ENCODE results near the gene ELAVL2. TPM values are rescaled to one million over a fixed set of nuclear protein-coding genes. Genes with fewer than 3 reads are reported as not detected.

Gene ELAVL2
- polyA plus RNA-seq, 1 donor from 2014 or later = 106 TPM

GRCh38 chr9:23648651-23649050, 177.4 kb downstream of the ELAVL2 start:
- Histone ChIP-seq H3K9me3 (ENCODE audit: low read length) (no peaks in the 10 kb centered on the region), H3K36me3 (ENCODE audit: insufficient read depth, low read length) (peaks cover 16% of the 10 kb centered on the region), H4K20me1 (ENCODE audit: insufficient read depth) (no peaks in the 10 kb centered on the region), H3K27ac (ENCODE audit: low read length) (no peak overlapping the region), H2AFZ (ENCODE audit: low read depth, low read length) (no peak overlapping the region), H3K9ac (ENCODE audit: low read length) (no peak overlapping the region), H3K4me2 (ENCODE audit: low read length) (no peak overlapping the region), H3K27me3 (ENCODE audit: insufficient read depth, low read depth, low read length) (no peaks in the 10 kb centered on the region), H3K79me2 (replicated peaks; ENCODE audit: insufficient read depth, low read length) (no peaks in the 10 kb centered on the region), H3K4me3 (ENCODE audit: low read length) (no peak overlapping the region), H3F3A (ENCODE audit: insufficient read depth, low read length, poor library complexity, severe bottlenecking) (no peaks in the 10 kb centered on the region), H3K9me2 (ENCODE audit: insufficient read depth, low read length) (no peaks in the 10 kb centered on the region)
- no peak for TF ChIP-seq TAF1 (IDR thresholded peaks at IDR 0.05; ENCODE audit: low read depth)
- no peak for TF ChIP-seq EZH2 (IDR thresholded peaks at IDR 0.05; ENCODE audit: borderline replicate concordance, insufficient read depth, low read length, poor library complexity, severe bottlenecking)
- TF ChIP-seq EP300 (conservative IDR thresholded peaks at IDR 0.05; ENCODE audit: poor library complexity, severe bottlenecking) = no peak
- TF ChIP-seq POLR2AphosphoS5 (IDR thresholded peaks at IDR 0.05) = no peak
- TF ChIP-seq REST (IDR thresholded peaks at IDR 0.05; ENCODE audit: borderline replicate concordance) = no peak

GRCh38 chr9:23644896-23645295, 181.1 kb downstream of the ELAVL2 start:
- H2AFZ ChIP-seq (ENCODE audit: low read depth, low read length) = no peak overlapping the region
- H3K9ac ChIP-seq (ENCODE audit: low read length) = no peak overlapping the region
- H4K20me1 ChIP-seq (ENCODE audit: insufficient read depth) = no peaks in the 10 kb centered on the region
- no peak for TF ChIP-seq REST (IDR thresholded peaks at IDR 0.05; ENCODE audit: borderline replicate concordance)
- no peak for TF ChIP-seq MXI1 (conservative IDR thresholded peaks at IDR 0.05; ENCODE audit: poor library complexity, severe bottlenecking)
- no peak for TF ChIP-seq CTCF (IDR thresholded peaks at IDR 0.05; ENCODE audit: poor library complexity, severe bottlenecking)
- no peak for TF ChIP-seq POLR2AphosphoS5 (IDR thresholded peaks at IDR 0.05)
- TF ChIP-seq RAD21 (conservative IDR thresholded peaks at IDR 0.05) = no peak
- no peak for TF ChIP-seq SMC3 (conservative IDR thresholded peaks at IDR 0.05; ENCODE audit: poor library complexity)
- no peak for TF ChIP-seq TAF1 (IDR thresholded peaks at IDR 0.05; ENCODE audit: low read depth)
- TF ChIP-seq EP300 (conservative IDR thresholded peaks at IDR 0.05; ENCODE audit: poor library complexity, severe bottlenecking) = no peak
- no peak for TF ChIP-seq EZH2 (IDR thresholded peaks at IDR 0.05; ENCODE audit: borderline replicate concordance, insufficient read depth, low read length, poor library complexity, severe bottlenecking)
- peaks cover 18% of the 10 kb centered on the region for H3K36me3 ChIP-seq (ENCODE audit: insufficient read depth, low read length)
- H3K4me3 ChIP-seq (ENCODE audit: low read length) = no peak overlapping the region
- H3K9me3 ChIP-seq (ENCODE audit: low read length) = no peaks in the 10 kb centered on the region
- H3K79me2 ChIP-seq (replicated peaks; ENCODE audit: insufficient read depth, low read length) = no peaks in the 10 kb centered on the region
- H3K9me2 ChIP-seq (ENCODE audit: insufficient read depth, low read length) = no peaks in the 10 kb centered on the region
- no peak overlapping the region for H3K4me2 ChIP-seq (ENCODE audit: low read length)
- no peak overlapping the region for H3K27ac ChIP-seq (ENCODE audit: low read length)
- H3F3A ChIP-seq (ENCODE audit: insufficient read depth, low read length, poor library complexity, severe bottlenecking) = no peaks in the 10 kb centered on the region
- no peaks in the 10 kb centered on the region for H3K27me3 ChIP-seq (ENCODE audit: insufficient read depth, low read depth, low read length)
